Endothelial cell of umbilical vein (primary cell): ENCODE measurements around the gene DUSP16. TPM values are rescaled to one million over a fixed set of nuclear protein-coding genes. Genes with fewer than 3 reads are reported as not detected.

Experiments
- BruUV-seq: library from RNA; stranded (reverse); fragments of 400-500 nt; replicated peaks from 2 replicates; lab custom pipeline; 2021; lab: Mats Ljungman, UMichigan
- CTCF ChIA-PET: fragments of 300-600, 350-600 bp; sonication (Branson Sonifier 250); formaldehyde crosslinking; loops from one replicate; lab custom pipeline; 2021; ENCODE audit warnings: antibody characterized with exemption, inconsistent platforms; lab: Charles Lee
- POLR2A ChIA-PET: fragments of 300-600, 350-600 bp; sonication (Branson Sonifier 250); formaldehyde crosslinking; loops from one replicate; lab custom pipeline; 2021; ENCODE audit warnings: antibody characterized with exemption, inconsistent platforms; lab: Charles Lee
- DNase-seq: peaks from one replicate; pipeline ENCODE4 v3.0.0-alpha.2; 2011; ENCODE audit warnings: low read depth, low spot score
- FAIRE-seq: peaks from 2 replicates; lab custom pipeline; 2011; peaks lifted over from hg19 to GRCh38; lab: Jason Lieb, UNC
- H2AFZ ChIP-seq: 2 replicates; pipeline ENCODE4 v1.6.0; 2012; ENCODE audit warnings: low read depth, low read length, control low read depth, inconsistent platforms
- H3K27ac ChIP-seq: 2 replicates; pipeline ENCODE4 v1.5.1; 2011; ENCODE audit warnings: low read depth, mild to moderate bottlenecking, control low read depth, low read length, moderate library complexity; ENCODE audit not compliant: insufficient read depth
- H3K27me3 ChIP-seq, 2 experiments: 2 replicates each; pipeline versions ENCODE4 v1.6.0 to v1.6.1; 2011; ENCODE audit warnings: low read length in 2 of 2, mixed read lengths in 1 of 2; ENCODE audit not compliant: control insufficient read depth in 2 of 2, insufficient read depth in 2 of 2
- H3K36me3 ChIP-seq, 2 experiments: 2 replicates in 1 of 2; 3 replicates in 1 of 2; pipeline ENCODE4 v1.5.1; 2011; ENCODE audit warnings: low read length in 2 of 2, mild to moderate bottlenecking in 1 of 2, moderate library complexity in 1 of 2; ENCODE audit not compliant: control insufficient read depth in 2 of 2, insufficient read depth in 2 of 2; ENCODE audit errors: extremely low read depth in 1 of 2
- H3K4me1 ChIP-seq: 3 replicates; pipeline ENCODE4 v1.5.1; 2011; ENCODE audit warnings: mild to moderate bottlenecking, low read length; ENCODE audit not compliant: control insufficient read depth, insufficient read depth; ENCODE audit errors: extremely low read depth
- H3K4me2 ChIP-seq: 2 replicates; pipeline ENCODE4 v1.6.1; 2011; ENCODE audit warnings: low read length, control low read depth, mixed read lengths; ENCODE audit not compliant: insufficient read depth
- H3K4me3 ChIP-seq, 3 experiments: fragments of 200-600 bp in 1 of 3; sonication (generic), shearing (Covaris generic) in 1 of 3; replicated peaks in 1 of 3; 2 replicates each; pipeline ENCODE4 v1.5.1; 2011 to 2016; ENCODE audit warnings: control low read depth in 3 of 3, low read length in 3 of 3, mild to moderate bottlenecking in 2 of 3, inconsistent platforms in 1 of 3, low read depth in 1 of 3, moderate library complexity in 1 of 3; ENCODE audit not compliant: insufficient read depth in 1 of 3
- H3K79me2 ChIP-seq: 2 replicates; pipeline ENCODE4 v1.6.0; 2012; ENCODE audit warnings: low read length, inconsistent platforms; ENCODE audit not compliant: control insufficient read depth, insufficient read depth
- H3K9ac ChIP-seq: replicated peaks from 2 replicates; pipeline ENCODE3; 2011; ENCODE audit warnings: low read length, control low read depth; ENCODE audit not compliant: insufficient read depth; ENCODE audit errors: extremely low read depth
- H3K9me1 ChIP-seq: replicated peaks from 3 replicates; pipeline ENCODE4 v1.6.0; 2011; ENCODE audit warnings: mild to moderate bottlenecking, low read length; ENCODE audit not compliant: control insufficient read depth, insufficient read depth; ENCODE audit errors: extremely low read depth
- H3K9me3 ChIP-seq: replicated peaks from 2 replicates; pipeline ENCODE4 v1.5.1; 2012; ENCODE audit warnings: low read length, inconsistent platforms; ENCODE audit not compliant: control insufficient read depth, insufficient read depth
- H4K20me1 ChIP-seq: replicated peaks from 2 replicates; pipeline ENCODE3; 2011; ENCODE audit warnings: mild to moderate bottlenecking, low read length; ENCODE audit not compliant: control insufficient read depth, insufficient read depth; ENCODE audit errors: extremely low read depth
- EZH2 ChIP-seq: IDR thresholded peaks from 2 replicates; pipeline ENCODE4 v1.6.1; 2012; ENCODE audit warnings: borderline replicate concordance, low read depth, mild to moderate bottlenecking, moderate library complexity, low read length, inconsistent platforms; ENCODE audit not compliant: severe bottlenecking
- FOS ChIP-seq: IDR thresholded peaks from 2 replicates; pipeline ENCODE4 v1.6.1; 2011; ENCODE audit warnings: mild to moderate bottlenecking, low read length, moderate library complexity, borderline replicate concordance; ENCODE audit not compliant: insufficient read depth
- GATA2 ChIP-seq: IDR thresholded peaks from 2 replicates; pipeline ENCODE4 v1.7.0; 2011; ENCODE audit warnings: low read depth, mild to moderate bottlenecking, moderate library complexity, mixed read lengths, low read length; ENCODE audit not compliant: insufficient read length, insufficient read depth
- JUN ChIP-seq: IDR thresholded peaks from 2 replicates; pipeline ENCODE4 v1.6.1; 2011; ENCODE audit warnings: borderline replicate concordance, low read depth; ENCODE audit not compliant: insufficient read length, insufficient read depth
- MYC ChIP-seq: IDR thresholded peaks from one replicate; pipeline ENCODE4 v1.6.1; 2011; ENCODE audit warnings: mild to moderate bottlenecking, low read depth, low read length
- POLR2A ChIP-seq: IDR thresholded peaks from 2 replicates; pipeline ENCODE4 v1.6.1; 2012; ENCODE audit warnings: low read depth, mild to moderate bottlenecking, control low read depth, low read length
- POLR2AphosphoS5 ChIP-seq: IDR thresholded peaks from 2 replicates; pipeline ENCODE4 v1.6.1; 2012; ENCODE audit warnings: low read depth, mild to moderate bottlenecking, control low read depth, low read length, moderate library complexity; ENCODE audit not compliant: insufficient read depth
- dilution Hi-C: fragments of 300-500 bp; cut with MboI; formaldehyde crosslinking; loops from one replicate; pipeline ENCODE4 v1.15.0; 2019; ENCODE audit warnings: low sequenced_read_pairs; ENCODE audit not compliant: extremely low pct_ligation_motif_present
- intact Hi-C: fragments of 100-400 bp; cut with micrococcal nuclease; formaldehyde crosslinking; loops from one replicate; pipeline ENCODE4 v1.10.0; 2022
- polyA plus RNA-seq, 4 experiments: library from polyadenylated mRNA; depleted of rRNA in 3 of 4; stranded (reverse) in 3 of 4; unstranded in 1 of 4; fragments of >200 nt; gene quantifications; 2 replicates each; pipeline versions ENCODE4 v1.2.1 to v1.2.3, GENCODE V29; 2011 to 2012; ENCODE audit warnings: missing spikeins in 1 of 4
- total RNA-seq: library from RNA; stranded (reverse); gene quantifications from 2 replicates; pipeline ENCODE4 v1.2.3, GENCODE V29; 2021
- TF ChIP-seq, protein P1 (sequence below): IDR thresholded peaks from 2 replicates; pipeline ENCODE4 v1.6.1; 2011; ENCODE audit not compliant: insufficient read depth, insufficient read length
- TF ChIP-seq, protein P2 (sequence below), 2 donors: IDR thresholded peaks; 1 replicate in 1 of 2; 2 replicates in 1 of 2; pipeline ENCODE4 v1.5.1; 2011; ENCODE audit warnings: low read length in 2 of 2, mild to moderate bottlenecking in 2 of 2, moderate library complexity in 2 of 2, control low read depth in 1 of 2, inconsistent platforms in 1 of 2, low read depth in 1 of 2; ENCODE audit not compliant: insufficient read depth in 1 of 2; ENCODE audit errors: extremely low read depth in 1 of 2

DUSP16 gene
- total and polyA plus RNA-seq, 2 donors (not counting 3 experiments of a cell fraction or from before 2014, with no cell fraction given) = 7.4 to 19.5 TPM

DNA sequence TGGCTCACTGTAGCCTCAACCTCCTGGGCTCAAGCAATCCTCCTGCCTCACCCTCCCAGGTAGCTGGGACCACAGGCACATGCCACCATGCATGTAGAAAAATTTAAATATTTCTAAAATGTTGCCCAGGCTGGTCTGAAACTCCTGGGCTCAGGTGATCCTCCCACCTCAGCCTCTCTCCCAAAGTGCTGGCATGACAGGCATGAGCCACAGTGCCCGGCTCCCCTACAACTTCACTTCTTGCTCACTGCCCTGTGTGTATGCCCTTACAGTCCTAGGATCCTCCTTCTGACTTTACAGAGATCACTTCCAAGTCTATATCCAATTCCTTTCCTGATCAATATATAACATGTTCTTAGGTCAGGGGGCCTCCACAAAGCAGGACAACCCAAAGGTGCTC lies 25.2 kb upstream of the DUSP16 start:
- Histone ChIP-seq H3K4me2 (no peak overlapping the region), H3K9me3 (no peaks in the 10 kb centered on the region), H3K4me3 (no peak overlapping the region), H3K36me3 (no peaks in the 10 kb centered on the region), H3K79me2 (no peaks in the 10 kb centered on the region), H4K20me1 (no peaks in the 10 kb centered on the region), H3K27me3 (peaks cover 7 to 9% of the 10 kb centered on the region in 2 experiments), H3K27ac (no peak overlapping the region), H3K9me1 (no peaks in the 10 kb centered on the region), H3K4me1 (peaks cover 2% of the 10 kb centered on the region), H3K9ac (no peak overlapping the region), H2AFZ (no peak overlapping the region)
- DNase-seq (no peak), FAIRE-seq (no peak)
- CTCF ChIA-PET = interaction anchor here (0.7 to 1.4 kb wide), 2 partner anchors 11 to 24 kb away, joined by 3 read pairs; no protein-coding TSS in a partner anchor
- intact Hi-C loops = no loop called here
- TF ChIP-seq JUN (no peak), EZH2 (no peak), POLR2A (no peak), POLR2AphosphoS5 (no peak), FOS (no peak), MYC (no peak), GATA2 (no peak)
- TF ChIP-seq, protein P1, sequence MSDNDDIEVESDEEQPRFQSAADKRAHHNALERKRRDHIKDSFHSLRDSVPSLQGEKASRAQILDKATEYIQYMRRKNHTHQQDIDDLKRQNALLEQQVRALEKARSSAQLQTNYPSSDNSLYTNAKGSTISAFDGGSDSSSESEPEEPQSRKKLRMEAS = no peak
- TF ChIP-seq, protein P2, sequence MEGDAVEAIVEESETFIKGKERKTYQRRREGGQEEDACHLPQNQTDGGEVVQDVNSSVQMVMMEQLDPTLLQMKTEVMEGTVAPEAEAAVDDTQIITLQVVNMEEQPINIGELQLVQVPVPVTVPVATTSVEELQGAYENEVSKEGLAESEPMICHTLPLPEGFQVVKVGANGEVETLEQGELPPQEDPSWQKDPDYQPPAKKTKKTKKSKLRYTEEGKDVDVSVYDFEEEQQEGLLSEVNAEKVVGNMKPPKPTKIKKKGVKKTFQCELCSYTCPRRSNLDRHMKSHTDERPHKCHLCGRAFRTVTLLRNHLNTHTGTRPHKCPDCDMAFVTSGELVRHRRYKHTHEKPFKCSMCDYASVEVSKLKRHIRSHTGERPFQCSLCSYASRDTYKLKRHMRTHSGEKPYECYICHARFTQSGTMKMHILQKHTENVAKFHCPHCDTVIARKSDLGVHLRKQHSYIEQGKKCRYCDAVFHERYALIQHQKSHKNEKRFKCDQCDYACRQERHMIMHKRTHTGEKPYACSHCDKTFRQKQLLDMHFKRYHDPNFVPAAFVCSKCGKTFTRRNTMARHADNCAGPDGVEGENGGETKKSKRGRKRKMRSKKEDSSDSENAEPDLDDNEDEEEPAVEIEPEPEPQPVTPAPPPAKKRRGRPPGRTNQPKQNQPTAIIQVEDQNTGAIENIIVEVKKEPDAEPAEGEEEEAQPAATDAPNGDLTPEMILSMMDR (IDR thresholded peaks at IDR 0.05; ENCODE audit: extremely low read depth in 1 of 2, insufficient read depth in 1 of 2, low read depth in 1 of 2, low read length in 2 of 2) = no peak
- dilution Hi-C loops = no loop called here
- POLR2A ChIA-PET = interaction anchor here (0.7 kb wide), 1 partner anchor 11 kb away, joined by 3 read pairs; no protein-coding TSS in a partner anchor
- BruUV-seq = no TSS peak
